Temporal lobe (tissue), 2 donors: ENCODE data around the gene NXPE4. TPM values are rescaled to one million over a fixed set of nuclear protein-coding genes. Genes with fewer than 3 reads are reported as not detected.

Source experiments
- small RNA-seq: library from RNA; depleted of rRNA; stranded (forward); fragments of <200 nt; gene quantifications from one replicate; pipeline ENCODE3, GENCODE V24; 2014; ENCODE audit warnings: low replicate concordance
- total RNA-seq: library from RNA; depleted of rRNA; stranded (reverse); fragments of >200 nt; gene quantifications from one replicate; pipeline ENCODE4 v1.2.3, GENCODE V29; 2014

Gene NXPE4
- total RNA-seq, 1 donor from 2014 or later = not detected

Small RNAs within 50 kb of the gene (small RNA-seq; reads per million reads assigned to genes)
- gene RF01210 = not detected

Other genes starting within 250 kb of the NXPE4 start
- gene C11orf71, start 195.3 kb downstream of the NXPE4 start, total RNA-seq = 7.9 TPM
- gene RBM7, start 195.1 kb downstream of the NXPE4 start, total RNA-seq = 19.9 TPM
- gene REXO2, start 156.3 kb downstream of the NXPE4 start, total RNA-seq = 34.7 TPM
- gene NXPE1, start 35.9 kb downstream of the NXPE4 start, total RNA-seq = not detected
- 0.49 TPM for gene NXPE2, start 82.7 kb upstream of the NXPE4 start, total RNA-seq